ENCODE data around the gene CA9. TPM values are rescaled to one million over a fixed set of nuclear protein-coding genes. Genes with fewer than 3 reads are reported as not detected.

Gene CA9
- 0.09 TPM in 1 of 2 replicates, not detected in the other for total RNA-seq

DNA sequence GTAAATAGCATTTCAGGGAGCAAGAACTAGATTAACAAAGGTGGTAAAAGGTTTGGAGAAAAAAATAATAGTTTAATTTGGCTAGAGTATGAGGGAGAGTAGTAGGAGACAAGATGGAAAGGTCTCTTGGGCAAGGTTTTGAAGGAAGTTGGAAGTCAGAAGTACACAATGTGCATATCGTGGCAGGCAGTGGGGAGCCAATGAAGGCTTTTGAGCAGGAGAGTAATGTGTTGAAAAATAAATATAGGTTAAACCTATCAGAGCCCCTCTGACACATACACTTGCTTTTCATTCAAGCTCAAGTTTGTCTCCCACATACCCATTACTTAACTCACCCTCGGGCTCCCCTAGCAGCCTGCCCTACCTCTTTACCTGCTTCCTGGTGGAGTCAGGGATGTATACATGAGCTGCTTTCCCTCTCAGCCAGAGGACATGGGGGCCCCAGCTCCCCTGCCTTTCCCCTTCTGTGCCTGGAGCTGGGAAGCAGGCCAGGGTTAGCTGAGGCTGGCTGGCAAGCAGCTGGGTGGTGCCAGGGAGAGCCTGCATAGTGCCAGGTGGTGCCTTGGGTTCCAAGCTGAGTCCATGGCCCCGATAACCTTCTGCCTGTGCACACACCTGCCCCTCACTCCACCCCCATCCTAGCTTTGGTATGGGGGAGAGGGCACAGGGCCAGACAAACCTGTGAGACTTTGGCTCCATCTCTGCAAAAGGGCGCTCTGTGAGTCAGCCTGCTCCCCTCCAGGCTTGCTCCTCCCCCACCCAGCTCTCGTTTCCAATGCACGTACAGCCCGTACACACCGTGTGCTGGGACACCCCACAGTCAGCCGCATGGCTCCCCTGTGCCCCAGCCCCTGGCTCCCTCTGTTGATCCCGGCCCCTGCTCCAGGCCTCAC is at the start of gene CA9:
CA9 (plus strand) TSS at position 797 of the 893 bp plus-strand sequence; CDS start at position 829, 32 bp downstream.

DNA sequence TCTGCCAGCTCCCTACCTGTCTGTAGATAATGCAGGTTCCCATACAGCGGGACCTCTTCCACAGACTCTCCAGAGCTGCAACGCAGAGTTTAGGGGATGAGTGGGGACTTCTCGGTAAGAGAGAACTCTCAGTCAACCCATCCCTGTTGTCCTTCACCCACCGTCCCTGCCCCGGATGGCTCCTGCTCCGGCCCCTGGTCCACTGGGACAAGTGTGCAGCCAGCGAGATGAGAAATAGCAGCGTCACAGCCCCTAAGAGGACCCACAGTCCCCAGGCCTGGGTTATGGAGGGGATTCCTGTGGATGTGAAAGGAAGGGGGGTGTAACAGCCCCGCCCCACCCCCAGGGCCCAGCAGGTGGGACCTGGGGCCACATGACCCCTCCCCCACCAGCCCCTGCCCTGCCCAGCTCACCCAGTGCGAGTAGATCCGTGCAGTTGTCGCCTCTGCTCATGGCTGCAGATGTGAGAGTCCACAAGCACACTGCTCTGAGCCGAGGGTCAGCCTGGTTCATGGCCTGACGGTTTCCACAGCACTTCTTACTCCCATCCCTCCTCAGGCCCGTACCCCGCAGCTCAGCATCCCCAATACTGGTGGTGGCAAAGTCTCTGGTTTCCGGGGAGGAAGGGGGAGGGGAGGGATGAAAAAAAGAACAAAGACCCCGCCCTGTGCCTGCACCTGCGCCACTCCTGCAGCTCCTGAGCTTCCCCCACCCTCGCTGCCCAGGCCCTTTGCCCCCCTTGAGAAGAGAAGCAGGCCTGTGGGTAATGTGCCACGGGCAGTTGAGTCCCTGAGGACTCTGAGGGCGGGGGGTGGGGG is 23.2 kb upstream of the CA9 start, which contains the start of gene SIT1:
SIT1 (minus strand) TSS at position 591 of the 818 bp plus-strand sequence; CDS start at position 513, 78 bp downstream.

DNA sequence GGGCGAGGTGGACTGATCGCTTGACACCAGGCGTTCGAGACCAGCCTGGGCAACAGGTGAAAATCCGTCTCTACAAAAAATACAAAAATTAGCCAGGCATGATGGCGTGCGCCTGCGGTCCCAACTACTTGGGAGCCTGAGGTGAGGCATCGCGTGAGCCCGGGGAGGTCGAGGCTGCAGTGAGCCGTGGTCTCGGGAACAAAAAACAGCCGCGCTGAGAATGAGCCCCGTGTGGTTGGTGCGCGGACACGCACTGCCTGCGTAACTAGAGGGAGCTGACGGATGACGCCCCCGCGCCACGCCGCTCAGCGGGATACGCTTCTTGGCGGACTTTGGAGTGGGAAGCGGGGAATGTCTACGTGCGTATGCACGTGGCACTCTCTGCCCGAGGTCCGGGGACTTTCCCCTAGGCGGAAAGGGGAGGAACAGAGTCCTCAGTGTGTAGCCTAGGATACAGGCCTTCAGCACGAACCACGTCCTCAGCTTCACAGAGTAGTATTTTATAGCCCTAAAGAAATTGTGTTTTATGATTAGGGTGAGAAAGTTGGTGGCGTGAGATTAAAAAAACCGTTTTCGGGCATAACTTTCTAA is 16.1 kb upstream of the CA9 start, which contains the start of gene RMRP:
RMRP (minus strand) TSS at position 474 of the 591 bp plus-strand sequence.

DNA sequence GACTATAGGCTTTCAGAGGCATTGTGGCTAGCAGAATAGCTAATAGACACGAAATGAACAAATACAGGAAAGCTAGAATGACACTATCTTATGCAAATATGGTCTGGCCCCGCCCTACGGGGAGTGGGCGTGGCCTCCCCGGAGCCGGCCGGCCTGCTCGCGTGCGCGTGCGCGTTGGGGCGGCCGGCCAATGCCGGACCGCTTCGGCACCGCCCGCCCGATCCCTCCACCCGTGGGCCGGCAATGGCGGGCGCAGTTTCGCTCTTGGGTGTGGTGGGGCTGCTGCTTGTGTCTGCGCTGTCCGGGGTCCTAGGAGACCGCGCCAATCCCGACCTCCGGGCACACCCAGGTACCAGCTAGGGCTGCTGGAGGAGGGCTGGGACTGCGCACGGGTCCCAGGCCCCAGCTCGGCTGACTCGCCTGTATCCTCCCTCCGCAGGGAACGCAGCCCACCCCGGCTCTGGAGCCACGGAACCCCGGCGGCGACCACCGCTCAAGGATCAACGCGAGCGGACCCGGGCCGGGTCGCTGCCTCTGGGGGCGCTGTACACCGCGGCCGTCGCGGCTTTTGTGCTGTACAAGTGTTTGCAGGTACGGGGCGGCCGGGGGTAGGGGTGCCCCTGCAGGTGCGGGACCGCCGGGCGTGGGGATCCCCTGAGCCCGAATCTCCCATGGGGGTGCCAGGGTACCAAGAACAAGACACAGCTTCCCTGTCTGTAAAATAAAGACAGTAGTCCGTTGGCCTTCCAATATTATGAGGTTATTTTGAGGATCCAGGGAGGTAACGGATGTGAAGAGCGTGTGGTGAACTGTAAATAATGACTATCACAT is 15.4 kb upstream of the CA9 start, which contains the start of gene CCDC107:
CCDC107 (plus strand) TSS at position 156 of the 831 bp plus-strand sequence; CDS start at position 244, 88 bp downstream.

DNA sequence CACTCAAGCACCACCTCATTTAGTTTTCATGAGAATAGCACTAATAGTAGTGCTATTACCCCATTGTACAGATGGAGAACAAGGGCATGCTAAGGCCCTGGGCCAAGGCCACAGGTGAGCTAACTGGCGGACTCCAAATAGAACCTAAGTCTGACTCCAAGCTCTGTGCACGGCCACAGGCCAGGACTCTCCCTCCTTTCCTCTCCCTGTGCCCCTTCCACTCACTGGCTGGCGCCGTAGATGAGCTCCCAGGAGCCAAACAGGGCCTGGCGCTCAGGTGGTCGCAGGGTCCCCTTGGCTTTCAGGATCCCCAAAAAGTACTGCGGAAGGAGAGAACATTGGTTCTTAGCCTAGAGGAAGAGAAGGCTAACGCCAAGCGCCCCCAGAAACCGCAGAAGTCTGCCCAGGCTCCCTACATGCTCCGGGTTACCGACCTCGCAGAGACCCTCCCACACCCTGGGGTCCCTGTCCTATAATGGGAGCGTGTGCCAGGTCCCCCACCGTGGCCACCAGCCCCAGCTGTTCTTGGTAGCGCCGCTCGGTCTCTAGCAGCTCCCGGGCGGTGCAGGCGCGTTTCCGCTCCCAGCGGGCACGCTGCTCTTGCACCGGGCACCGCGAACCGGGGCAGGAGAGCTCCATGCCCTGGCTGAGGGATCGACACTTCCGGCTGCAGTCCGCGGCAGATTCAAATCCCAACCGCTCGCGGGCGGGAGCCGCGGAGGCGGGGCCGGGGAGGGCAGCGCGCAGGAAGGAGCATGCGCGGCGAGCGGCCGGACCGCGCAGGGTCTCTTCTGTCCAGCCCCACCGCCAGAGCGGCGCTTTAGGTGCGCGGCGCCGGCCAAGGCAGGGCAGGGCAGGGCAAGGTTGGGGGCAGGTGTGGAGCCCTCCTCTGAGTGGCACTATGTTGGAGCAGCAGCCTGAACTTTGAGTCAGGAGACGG is 8.9 kb upstream of the CA9 start, which contains the start of gene ARHGEF39:
ARHGEF39 (minus strand) TSS at position 665 of the 940 bp plus-strand sequence; CDS start at position 639, 26 bp downstream.

DNA sequence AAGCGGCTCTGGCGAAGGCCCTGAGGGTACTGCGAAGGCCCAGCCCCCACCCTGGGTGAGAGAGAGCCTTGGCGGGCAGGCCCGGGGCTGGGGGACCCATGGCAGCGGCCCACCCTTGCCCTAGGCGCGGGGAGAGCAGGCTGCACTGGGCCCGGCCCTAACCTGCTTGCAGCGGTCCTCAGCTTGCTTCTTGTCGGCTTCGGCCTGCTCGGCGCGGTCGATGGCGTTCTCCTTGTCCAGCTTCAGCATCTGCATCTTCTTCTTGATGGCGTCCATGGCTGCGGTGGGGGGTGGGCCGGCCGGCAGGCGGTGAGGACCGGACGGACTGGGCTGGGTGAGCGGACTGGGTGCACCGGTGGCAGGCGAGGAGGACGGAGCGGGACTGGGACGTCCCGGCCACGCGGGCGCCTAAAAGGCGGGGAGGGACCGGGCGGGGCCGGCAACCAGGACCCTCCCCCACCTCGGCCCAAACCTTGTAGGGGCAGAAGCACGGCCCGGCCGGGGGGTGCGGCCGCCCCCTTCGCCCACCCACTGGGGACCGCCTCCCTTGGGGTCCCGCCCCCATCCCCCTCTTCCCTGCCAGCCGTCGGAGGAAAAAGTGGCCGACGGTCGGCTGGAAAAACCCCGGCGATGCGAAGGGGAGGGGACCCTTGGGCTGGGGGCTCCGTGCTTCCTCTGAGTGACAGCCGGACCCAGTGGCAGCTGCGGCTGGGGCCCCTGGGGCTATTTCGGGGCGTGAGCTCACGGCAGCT is 16.0 kb downstream of the CA9 start, which contains the start of gene TPM2:
TPM2 (minus strand) TSS at position 384 of the 752 bp plus-strand sequence; CDS start at position 276, 108 bp downstream.

Other genes starting within 250 kb of the CA9 start
- 5.2 and 10.1 TPM in 2 replicates for gene RUSC2, start 183.8 kb upstream of the CA9 start, total RNA-seq
- 4.6 and 5.7 TPM in 2 replicates for gene TESK1, start 68.7 kb upstream of the CA9 start, total RNA-seq
- 0.09 and 0.11 TPM in 2 replicates for gene CD72, start 55.5 kb upstream of the CA9 start, total RNA-seq
- not detected in 2 replicates for gene SIT1, start 23.0 kb upstream of the CA9 start, total RNA-seq
- 120,014 and 177,404 TPM in 2 replicates for gene RMRP, start 15.9 kb upstream of the CA9 start, total RNA-seq
- 11.4 and 15.2 TPM in 2 replicates for gene CCDC107, start 15.6 kb upstream of the CA9 start, total RNA-seq
- 0.17 and 0.33 TPM in 2 replicates for gene ARHGEF39, start 8.7 kb upstream of the CA9 start, total RNA-seq
- gene TPM2, start 16.0 kb downstream of the CA9 start, total RNA-seq: 5.7 and 12.2 TPM in 2 replicates
- gene TLN1, start 58.3 kb downstream of the CA9 start, total RNA-seq: 252 and 274 TPM in 2 replicates
- 33.7 and 42.5 TPM in 2 replicates for gene CREB3, start 58.7 kb downstream of the CA9 start, total RNA-seq
- gene GBA2, start 75.3 kb downstream of the CA9 start, total RNA-seq: 41.3 and 66.4 TPM in 2 replicates
- 9.5 and 13.0 TPM in 2 replicates for gene RGP1, start 75.4 kb downstream of the CA9 start, total RNA-seq
- gene MSMP, start 80.3 kb downstream of the CA9 start, total RNA-seq: 39.4 and 57.2 TPM in 2 replicates
- gene NPR2, start 117.7 kb downstream of the CA9 start, total RNA-seq: 0.43 and 0.98 TPM in 2 replicates
- not detected in 2 replicates for gene SPAG8, start 138.3 kb downstream of the CA9 start, total RNA-seq
- gene HINT2, start 141.1 kb downstream of the CA9 start, total RNA-seq: 4.6 and 5.7 TPM in 2 replicates
- not detected in 2 replicates for gene FAM221B, start 154.8 kb downstream of the CA9 start, total RNA-seq
- gene TMEM8B, start 155.3 kb downstream of the CA9 start, total RNA-seq: 0.11 and 0.17 TPM in 2 replicates
- not detected in 2 replicates for gene OR13J1, start 196.5 kb downstream of the CA9 start, total RNA-seq
- gene HRCT1, start 232.3 kb downstream of the CA9 start, total RNA-seq: 0.43 and 0.98 TPM in 2 replicates
- 1.0 and 1.4 TPM in 2 replicates for gene SPAAR, start 235.6 kb downstream of the CA9 start, total RNA-seq